K562 treated with DMSO at 1 percent for 4 hours (cell line): ENCODE data around the gene CPT1B. TPM values are rescaled to one million over a fixed set of nuclear protein-coding genes. Genes with fewer than 3 reads are reported as not detected.

ENCODE experiments used
- total RNA-seq: library from RNA; unstranded; fragments of 300-600 nt; gene quantifications from 2 replicates; pipeline ENCODE4 v1.2.3, GENCODE V29; 2022; ENCODE audit not compliant: insufficient read depth

Gene CPT1B
- total RNA-seq: 6.1 and 10.6 TPM in 2 replicates

GRCh38 chr22:50577987-50578775, at the start of gene CPT1B:
CPT1B (minus strand) TSS chr22:50578427; CDS start chr22:50577915, 512 bp downstream.

GRCh38 chr22:50600538-50600937, 22.3 kb upstream of the CPT1B start, which contains the start of gene MAPK8IP2:
MAPK8IP2 (plus strand) TSS chr22:50600793; CDS start chr22:50600819, 26 bp downstream.

GRCh38 chr22:50582493-50583293, 4.5 kb upstream of the CPT1B start, which contains the start of gene CHKB:
CHKB (minus strand) TSS chr22:50582849; CDS start chr22:50582781, 68 bp downstream.

GRCh38 chr22:50562523-50563412, 15.5 kb downstream of the CPT1B start, which contains the start of gene SYCE3:
SYCE3 (minus strand) TSS chr22:50562919; CDS start chr22:50556405, 6,514 bp downstream.

GRCh38 chr22:50545522-50546325, 32.5 kb downstream of the CPT1B start, which contains the start of gene KLHDC7B:
KLHDC7B (plus strand) TSS chr22:50545899; CDS start chr22:50546244, 345 bp downstream.

GRCh38 chr22:50529897-50530579, 48.2 kb downstream of the CPT1B start, which contains the start of gene TYMP:
TYMP (minus strand) TSS chr22:50530012; CDS start chr22:50529709, 303 bp downstream.

GRCh38 chr22:50525104-50525857, 52.9 kb downstream of the CPT1B start, which contains the start of gene SCO2:
SCO2 (minus strand) TSS chr22:50525598; CDS start chr22:50524411, 1,187 bp downstream.

Other genes starting within 250 kb of the CPT1B start
- 42.2 and 49.8 TPM in 2 replicates for gene PPP6R2, start 235.1 kb downstream of the CPT1B start, total RNA-seq
- 46.6 and 47.5 TPM in 2 replicates for gene SBF1, start 103.4 kb downstream of the CPT1B start, total RNA-seq
- 8.0 and 9.4 TPM in 2 replicates for gene ADM2, start 96.9 kb downstream of the CPT1B start, total RNA-seq
- not detected in 2 replicates for gene MIOX, start 91.6 kb downstream of the CPT1B start, total RNA-seq
- 52.4 and 57.2 TPM in 2 replicates for gene LMF2, start 70.7 kb downstream of the CPT1B start, total RNA-seq
- 70.5 and 85.1 TPM in 2 replicates for gene NCAPH2, start 70.2 kb downstream of the CPT1B start, total RNA-seq
- 2.4 and 4.6 TPM in 2 replicates for gene SCO2, start 52.8 kb downstream of the CPT1B start, total RNA-seq
- gene TYMP, start 48.4 kb downstream of the CPT1B start, total RNA-seq: 4.4 and 7.1 TPM in 2 replicates
- gene KLHDC7B, start 32.5 kb downstream of the CPT1B start, total RNA-seq: 8.1 and 14.9 TPM in 2 replicates
- not detected in 2 replicates for gene SYCE3, start 15.5 kb downstream of the CPT1B start, total RNA-seq
- gene CHKB, start 4.4 kb upstream of the CPT1B start, total RNA-seq: 17.3 and 26.2 TPM in 2 replicates
- 0.47 and 1.2 TPM in 2 replicates for gene MAPK8IP2, start 22.4 kb upstream of the CPT1B start, total RNA-seq
- gene ARSA, start 49.7 kb upstream of the CPT1B start, total RNA-seq: 21.2 and 25.4 TPM in 2 replicates
- gene SHANK3, start 94.4 kb upstream of the CPT1B start, total RNA-seq: not detected in 2 replicates
- not detected in 2 replicates for gene ACR, start 159.8 kb upstream of the CPT1B start, total RNA-seq
- gene RABL2B, start 205.2 kb upstream of the CPT1B start, total RNA-seq: 4.6 and 4.8 TPM in 2 replicates